Right atrium auricular region (tissue), 2 donors: ENCODE data around the gene SLC22A15. TPM values are rescaled to one million over a fixed set of nuclear protein-coding genes. Genes with fewer than 3 reads are reported as not detected.

Experiments used
- DNase-seq: peaks from one replicate; pipeline ENCODE4 v3.0.0-alpha.2; 2019; ENCODE audit warnings: low spot score
- H3K27ac ChIP-seq, 2 donors: fragments of 200-600 bp; sonication (generic); 1 replicate in 1 of 2; 2 replicates in 1 of 2; pipeline ENCODE4 v1.5.1; 2016 to 2019
- H3K27me3 ChIP-seq, 2 donors: fragments of 200-600 bp; sonication (generic); one replicate each; pipeline versions ENCODE4 v1.5.1 to v1.6.0; 2017 to 2019
- H3K36me3 ChIP-seq: fragments of 200-600 bp; sonication (generic); one replicate; pipeline ENCODE4 v1.5.1; 2016
- H3K4me1 ChIP-seq, 2 donors: fragments of 200-600 bp; sonication (generic); one replicate each; pipeline versions ENCODE4 v1.5.1 to v1.6.0; 2017 to 2019
- H3K4me3 ChIP-seq, 2 donors: fragments of 200-600 bp; sonication (generic); 1 replicate in 1 of 2; 2 replicates in 1 of 2; pipeline ENCODE4 v1.5.1; 2017 to 2019; ENCODE audit warnings: mild to moderate bottlenecking in 1 of 2, moderate library complexity in 1 of 2
- H3K9me3 ChIP-seq, 2 donors: fragments of 200-600 bp; sonication (generic); one replicate each; pipeline ENCODE4 v1.5.1; 2019
- total RNA-seq, 2 donors: library from RNA; depleted of rRNA; stranded (reverse); fragments of >200 nt; gene quantifications; one replicate each; pipeline ENCODE4 v1.1.0, GENCODE V29; 2016
- TF ChIP-seq, protein P1 (sequence below), 2 donors: fragments of 200-600 bp; sonication (generic); IDR thresholded peaks; one replicate each; pipeline ENCODE4 v1.5.1; 2019; ENCODE audit warnings: antibody characterized with exemption in 2 of 2

SLC22A15 gene
- total RNA-seq, 2 donors from 2014 or later = 3.9 to 10.1 TPM

DNA sequence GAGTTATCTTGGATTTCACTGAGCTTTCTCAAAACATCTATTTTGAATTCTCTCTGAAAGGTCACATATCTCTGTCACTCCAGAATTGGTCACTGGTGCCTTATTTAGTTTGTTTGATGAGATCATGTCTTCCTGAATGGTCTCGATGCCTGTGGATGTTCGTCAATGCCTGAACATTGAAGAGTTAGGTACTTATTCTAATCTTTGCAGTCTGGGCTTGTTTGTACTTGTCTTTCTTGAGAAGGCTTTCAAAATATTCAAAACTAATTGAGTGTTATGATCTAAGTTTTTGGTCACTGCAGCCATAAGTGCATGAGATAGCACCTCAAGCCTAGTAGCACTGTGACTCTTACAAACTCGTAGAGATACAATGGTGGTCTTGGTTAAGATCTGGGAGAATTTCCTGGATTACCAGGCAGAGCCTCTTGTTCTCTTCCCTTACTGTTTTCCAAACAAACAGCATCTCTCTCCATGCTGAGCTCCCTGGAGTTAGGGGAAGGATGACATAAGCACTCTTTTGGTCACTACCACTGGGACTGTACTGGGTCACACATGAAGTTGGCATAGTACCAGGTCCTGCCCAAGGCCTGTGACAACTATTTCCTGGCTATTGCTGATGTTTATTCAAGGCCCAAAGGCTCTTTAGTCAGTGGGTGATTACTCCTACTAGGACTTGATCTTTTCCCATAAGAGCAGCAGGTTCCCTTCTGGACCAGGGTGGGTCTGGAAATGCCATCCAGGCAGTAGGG, 25.6 kb downstream of the SLC22A15 start:
- Histone ChIP-seq H3K27me3 (no peaks in the 10 kb centered on the region), H3K4me3 (no peak overlapping the region), H3K4me1 (peaks cover 0 to 8% of the 10 kb centered on the region in 2 donors), H3K9me3 (peaks cover 0 to 31% of the 10 kb centered on the region in 2 donors), H3K27ac (no peak overlapping the region), H3K36me3 (peaks cover 6% of the 10 kb centered on the region)
- TF ChIP-seq, protein P1, sequence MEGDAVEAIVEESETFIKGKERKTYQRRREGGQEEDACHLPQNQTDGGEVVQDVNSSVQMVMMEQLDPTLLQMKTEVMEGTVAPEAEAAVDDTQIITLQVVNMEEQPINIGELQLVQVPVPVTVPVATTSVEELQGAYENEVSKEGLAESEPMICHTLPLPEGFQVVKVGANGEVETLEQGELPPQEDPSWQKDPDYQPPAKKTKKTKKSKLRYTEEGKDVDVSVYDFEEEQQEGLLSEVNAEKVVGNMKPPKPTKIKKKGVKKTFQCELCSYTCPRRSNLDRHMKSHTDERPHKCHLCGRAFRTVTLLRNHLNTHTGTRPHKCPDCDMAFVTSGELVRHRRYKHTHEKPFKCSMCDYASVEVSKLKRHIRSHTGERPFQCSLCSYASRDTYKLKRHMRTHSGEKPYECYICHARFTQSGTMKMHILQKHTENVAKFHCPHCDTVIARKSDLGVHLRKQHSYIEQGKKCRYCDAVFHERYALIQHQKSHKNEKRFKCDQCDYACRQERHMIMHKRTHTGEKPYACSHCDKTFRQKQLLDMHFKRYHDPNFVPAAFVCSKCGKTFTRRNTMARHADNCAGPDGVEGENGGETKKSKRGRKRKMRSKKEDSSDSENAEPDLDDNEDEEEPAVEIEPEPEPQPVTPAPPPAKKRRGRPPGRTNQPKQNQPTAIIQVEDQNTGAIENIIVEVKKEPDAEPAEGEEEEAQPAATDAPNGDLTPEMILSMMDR (IDR thresholded peaks at IDR 0.05) = no peak
- no peak for DNase-seq

DNA sequence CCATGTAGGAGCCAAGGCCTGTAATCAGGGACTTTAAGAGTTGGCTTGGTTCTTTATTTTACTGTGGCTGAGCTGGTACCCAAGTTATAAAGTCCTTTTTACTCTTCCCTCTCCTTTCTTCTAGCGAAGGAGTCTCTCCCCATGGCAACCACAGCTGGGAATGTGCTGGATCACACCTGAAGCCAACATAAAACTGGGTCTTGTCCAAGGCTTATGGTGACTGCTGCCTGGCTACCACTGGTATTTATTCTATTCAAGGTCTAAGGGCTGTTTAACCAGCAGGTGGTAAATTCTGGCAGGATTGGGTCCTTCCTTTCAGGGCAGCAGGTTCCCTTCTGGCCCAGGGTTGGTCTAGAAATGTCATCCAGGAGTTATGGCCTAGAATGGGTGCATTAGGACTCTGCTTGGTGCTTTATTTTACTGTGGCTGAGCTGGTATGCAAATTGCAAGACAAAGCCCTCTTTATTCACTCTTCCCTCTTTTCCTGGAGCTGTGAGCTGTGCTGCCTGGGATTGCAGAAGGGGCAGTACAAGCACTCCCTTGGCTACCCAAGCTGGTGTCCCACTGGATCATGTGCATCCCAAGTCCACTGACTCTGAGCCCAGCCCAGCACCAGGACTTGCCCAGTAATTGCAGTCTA, 26.6 kb downstream of the SLC22A15 start:
- H3K27me3 ChIP-seq = no peaks in the 10 kb centered on the region
- H3K9me3 ChIP-seq = peaks cover 0 to 21% of the 10 kb centered on the region in 2 donors
- peaks cover 6% of the 10 kb centered on the region for H3K36me3 ChIP-seq
- no peak overlapping the region for H3K27ac ChIP-seq
- H3K4me3 ChIP-seq = no peak overlapping the region
- no peak for DNase-seq
- TF ChIP-seq, protein P1 (IDR thresholded peaks at IDR 0.05) = no peak
- H3K4me1 ChIP-seq = peaks cover 0 to 8% of the 10 kb centered on the region in 2 donors

DNA sequence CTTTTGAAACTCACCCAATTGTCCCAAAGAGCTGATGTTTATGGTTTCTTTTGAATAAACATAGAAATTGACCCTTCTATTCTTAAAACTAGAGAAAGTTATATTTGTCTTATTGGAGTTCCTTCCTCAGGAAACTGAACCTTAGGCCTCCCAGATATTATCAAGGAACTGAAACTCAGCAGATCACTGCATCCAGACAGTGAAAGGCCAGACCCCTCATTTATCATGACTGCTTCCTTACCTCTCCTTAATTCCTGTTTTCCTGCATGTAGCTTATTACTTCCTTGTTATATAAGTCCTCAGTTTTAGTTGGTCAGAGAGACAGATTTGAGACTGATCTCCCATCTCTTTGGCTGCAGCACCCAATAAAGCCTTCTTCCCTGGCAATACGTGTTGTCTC, 27.5 kb downstream of the SLC22A15 start:
- H3K9me3 ChIP-seq = peaks cover 0 to 12% of the 10 kb centered on the region in 2 donors
- peaks cover 0 to 8% of the 10 kb centered on the region in 2 donors for H3K4me1 ChIP-seq
- no peak overlapping the region for H3K27ac ChIP-seq
- TF ChIP-seq, protein P1 (IDR thresholded peaks at IDR 0.05) = no peak
- H3K4me3 ChIP-seq = no peak overlapping the region
- no peak for DNase-seq
- no peaks in the 10 kb centered on the region for H3K27me3 ChIP-seq
- H3K36me3 ChIP-seq = peaks cover 6% of the 10 kb centered on the region

DNA sequence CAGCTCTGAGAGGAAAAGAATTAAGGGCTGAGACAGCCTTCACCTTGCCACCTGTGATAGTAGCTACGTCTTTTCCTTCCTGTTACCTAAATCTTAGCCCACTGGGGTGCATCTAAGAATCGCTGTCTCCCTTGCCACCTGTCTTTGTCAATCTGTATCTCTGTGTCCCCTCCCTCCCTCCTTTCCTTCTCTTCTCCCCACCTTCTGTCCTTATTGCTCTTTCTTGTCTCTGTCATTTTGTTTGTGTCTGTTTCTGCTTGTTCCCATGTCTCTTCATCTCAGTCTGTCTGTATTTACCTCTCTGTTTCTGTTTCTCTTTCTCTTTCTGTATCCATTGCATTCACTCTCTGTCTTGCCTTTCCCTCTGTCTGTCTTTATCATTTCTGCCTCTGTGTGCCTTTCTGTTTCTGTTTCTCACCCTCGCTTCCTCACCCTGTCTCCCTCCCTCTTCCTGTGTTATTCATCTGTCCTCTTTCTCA, 30.2 kb downstream of the SLC22A15 start:
- Histone ChIP-seq H3K9me3 (no peaks in the 10 kb centered on the region), H3K36me3 (peaks cover 6% of the 10 kb centered on the region), H3K27ac (no peak overlapping the region), H3K4me3 (no peak overlapping the region), H3K4me1 (peaks cover 0 to 8% of the 10 kb centered on the region in 2 donors), H3K27me3 (no peaks in the 10 kb centered on the region)
- no peak for DNase-seq
- TF ChIP-seq, protein P1 (IDR thresholded peaks at IDR 0.05) = no peak

DNA sequence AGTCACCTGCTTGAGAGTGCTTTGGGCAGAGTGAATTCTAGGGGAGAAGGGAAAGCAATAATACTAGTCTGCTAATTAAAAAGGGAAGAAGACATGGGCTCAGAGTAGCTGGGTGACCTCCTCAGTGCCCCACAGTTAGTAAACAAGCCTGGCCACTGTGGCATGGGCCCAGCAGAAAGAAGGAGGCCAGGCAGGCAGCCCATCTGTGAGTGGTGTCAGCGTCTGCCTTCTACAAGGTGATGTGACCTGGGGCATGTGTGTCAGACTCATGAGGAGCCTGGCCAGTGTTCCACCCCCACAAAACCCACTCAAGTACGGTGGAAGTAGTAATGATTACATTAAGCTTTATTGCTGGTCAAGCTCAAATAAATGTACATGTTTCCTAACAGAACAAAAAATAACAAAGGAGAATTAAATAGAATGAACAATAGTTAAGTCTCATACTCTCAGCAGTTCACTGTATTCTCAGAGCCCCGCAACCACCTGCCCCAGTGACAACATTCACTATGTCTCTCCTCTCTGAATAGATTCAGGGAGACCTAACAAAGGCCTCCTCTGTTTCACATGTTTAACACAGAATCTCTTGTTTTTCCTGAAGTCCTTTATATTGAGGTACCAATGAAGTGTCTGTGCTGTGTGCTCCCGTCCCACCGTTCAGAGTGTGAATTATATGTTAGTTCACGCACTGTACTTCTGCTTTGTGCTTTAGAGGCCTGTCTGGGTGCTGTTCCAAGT, 32.5 kb downstream of the SLC22A15 start:
- DNase-seq = no peak
- Histone ChIP-seq H3K27me3 (no peaks in the 10 kb centered on the region), H3K4me3 (no peak overlapping the region), H3K36me3 (no peaks in the 10 kb centered on the region), H3K4me1 (no peaks in the 10 kb centered on the region), H3K27ac (no peak overlapping the region), H3K9me3 (no peaks in the 10 kb centered on the region)
- TF ChIP-seq, protein P1 (IDR thresholded peaks at IDR 0.05) = no peak
